HEK293 (cell line): Measurements from ENCODE around the gene CNP.

Source experiments
- CTCF ChIA-PET: fragments of 350-600 bp; formaldehyde crosslinking; extraction: SDS; loops from one replicate; lab custom pipeline; 2021; ENCODE audit warnings: antibody characterized with exemption; lab: Yijun Ruan, JAX
- POLR2A ChIA-PET: fragments of 300-600 bp; formaldehyde crosslinking; extraction: SDS; loops from one replicate; lab custom pipeline; 2020; ENCODE audit warnings: antibody characterized with exemption, inconsistent platforms; lab: Yijun Ruan, JAX
- H3K27ac ChIP-seq: fragments of 200-500 bp; sonication (Bioruptor generic); 2 replicates; pipeline ENCODE4 v1.5.1; 2014; ENCODE audit warnings: low read depth, low read length, control low read depth, inconsistent platforms; ENCODE audit errors: extremely low read depth
- H3K36me3 ChIP-seq, 2 experiments: fragments of 200-500 bp in 1 of 2; sonication (Bioruptor generic) in 1 of 2; 1 replicate in 1 of 2; 2 replicates in 1 of 2; pipeline ENCODE4 v1.5.1; 2014 to 2017; ENCODE audit warnings: inconsistent platforms in 2 of 2, low read length in 2 of 2; ENCODE audit not compliant: control insufficient read depth in 2 of 2, insufficient read depth in 1 of 2
- H3K4me1 ChIP-seq: fragments of 200-500 bp; sonication (Bioruptor generic); 2 replicates; pipeline ENCODE4 v1.5.1; 2014; ENCODE audit warnings: mild to moderate bottlenecking, low read length, inconsistent platforms; ENCODE audit not compliant: control insufficient read depth, insufficient read depth
- H3K4me3 ChIP-seq: 2 replicates; pipeline ENCODE4 v1.5.1; 2011; ENCODE audit warnings: low read depth, mild to moderate bottlenecking, control low read depth, low read length, moderate library complexity
- H3K9me3 ChIP-seq: fragments of 200-500 bp; sonication (Bioruptor generic); 2 replicates; pipeline ENCODE4 v1.5.1; 2014; ENCODE audit warnings: low read depth, low read length, inconsistent platforms; ENCODE audit not compliant: control insufficient read depth, insufficient read depth
- MEIS1 ChIP-seq: sonication (generic); formaldehyde crosslinking; IDR thresholded peaks from 2 replicates; pipeline ENCODE4 v1.8.1; 2022; ENCODE audit warnings: missing genetic modification reagents, mild to moderate bottlenecking, borderline replicate concordance
- SCRT2 ChIP-seq: fragments of 450-650 bp; formaldehyde crosslinking; IDR thresholded peaks from 2 replicates; pipeline ENCODE4 v1.5.1; 2016; ENCODE audit warnings: missing biosample characterization, missing genetic modification characterization
- ZBTB1 ChIP-seq: fragments of 450-650 bp; formaldehyde crosslinking; IDR thresholded peaks from 2 replicates; pipeline ENCODE4 v1.5.1; 2016; ENCODE audit warnings: missing biosample characterization, missing genetic modification characterization
- ZBTB17 ChIP-seq: fragments of 450-650 bp; formaldehyde crosslinking; IDR thresholded peaks from 2 replicates; pipeline ENCODE4 v1.5.1; 2016; ENCODE audit warnings: missing biosample characterization, missing genetic modification characterization
- ZBTB21 ChIP-seq: fragments of 450-650 bp; formaldehyde crosslinking; IDR thresholded peaks from 2 replicates; pipeline ENCODE4 v1.5.1; 2017; ENCODE audit warnings: missing biosample characterization, missing genetic modification characterization
- ZFP41 ChIP-seq: fragments of 450-650 bp; formaldehyde crosslinking; IDR thresholded peaks from 2 replicates; pipeline ENCODE4 v1.5.1; 2016; ENCODE audit warnings: missing biosample characterization, missing genetic modification characterization, borderline replicate concordance
- ZNF146 ChIP-seq: fragments of 450-650 bp; formaldehyde crosslinking; IDR thresholded peaks from 2 replicates; pipeline ENCODE4 v1.5.1; 2016; ENCODE audit warnings: missing biosample characterization, missing genetic modification characterization
- ZNF16 ChIP-seq: fragments of 450-650 bp; formaldehyde crosslinking; IDR thresholded peaks from 2 replicates; pipeline ENCODE4 v1.5.1; 2016; ENCODE audit warnings: low read depth, missing biosample characterization, missing genetic modification characterization
- ZNF221 ChIP-seq: fragments of 450-650 bp; formaldehyde crosslinking; IDR thresholded peaks from 2 replicates; pipeline ENCODE4 v1.5.1; 2017; ENCODE audit warnings: missing biosample characterization, missing genetic modification characterization, borderline replicate concordance
- ZNF23 ChIP-seq: fragments of 450-650 bp; formaldehyde crosslinking; IDR thresholded peaks from 2 replicates; pipeline ENCODE4 v1.5.1; 2016; ENCODE audit warnings: missing biosample characterization, missing genetic modification characterization, borderline replicate concordance
- ZNF24 ChIP-seq: fragments of 450-650 bp; formaldehyde crosslinking; IDR thresholded peaks from 2 replicates; pipeline ENCODE4 v1.5.1; 2016; ENCODE audit warnings: missing biosample characterization, missing genetic modification characterization
- ZNF394 ChIP-seq: fragments of 450-650 bp; formaldehyde crosslinking; IDR thresholded peaks from 2 replicates; pipeline ENCODE4 v1.5.1; 2016; ENCODE audit warnings: missing biosample characterization, missing genetic modification characterization, mild to moderate bottlenecking, moderate library complexity, borderline replicate concordance
- ZNF404 ChIP-seq: fragments of 450-650 bp; formaldehyde crosslinking; IDR thresholded peaks from 2 replicates; pipeline ENCODE4 v1.5.1; 2017; ENCODE audit warnings: missing biosample characterization, missing genetic modification characterization
- ZNF416 ChIP-seq: fragments of 450-650 bp; formaldehyde crosslinking; IDR thresholded peaks from 2 replicates; pipeline ENCODE4 v1.5.1; 2016; ENCODE audit warnings: missing biosample characterization, missing genetic modification characterization
- ZNF510 ChIP-seq: fragments of 450-650 bp; formaldehyde crosslinking; IDR thresholded peaks from 2 replicates; pipeline ENCODE4 v1.5.1; 2018; ENCODE audit warnings: mild to moderate bottlenecking, missing genetic modification characterization, missing biosample characterization; ENCODE audit not compliant: insufficient replicate concordance
- ZNF521 ChIP-seq: fragments of 450-650 bp; formaldehyde crosslinking; IDR thresholded peaks from 2 replicates; pipeline ENCODE4 v1.5.1; 2017; ENCODE audit warnings: missing biosample characterization, mild to moderate bottlenecking, missing genetic modification characterization
- ZNF561 ChIP-seq: fragments of 450-650 bp; IDR thresholded peaks from 2 replicates; pipeline ENCODE4 v1.5.1; 2018; ENCODE audit warnings: missing biosample characterization, missing genetic modification characterization, borderline replicate concordance
- ZNF585B ChIP-seq: fragments of 450-650 bp; formaldehyde crosslinking; IDR thresholded peaks from 2 replicates; pipeline ENCODE4 v1.5.1; 2016; ENCODE audit warnings: missing biosample characterization, missing genetic modification characterization
- ZNF600 ChIP-seq: fragments of 450-650 bp; formaldehyde crosslinking; IDR thresholded peaks from 2 replicates; pipeline ENCODE4 v1.5.1; 2016; ENCODE audit warnings: missing biosample characterization, missing genetic modification characterization
- ZNF629 ChIP-seq: fragments of 450-650 bp; formaldehyde crosslinking; IDR thresholded peaks from 2 replicates; pipeline ENCODE4 v1.5.1; 2017; ENCODE audit warnings: missing biosample characterization, missing genetic modification characterization
- ZNF791 ChIP-seq: fragments of 450-650 bp; formaldehyde crosslinking; IDR thresholded peaks from 2 replicates; pipeline ENCODE4 v1.5.1; 2016; ENCODE audit warnings: missing biosample characterization, missing genetic modification characterization
- ZNF843 ChIP-seq: fragments of 450-650 bp; formaldehyde crosslinking; IDR thresholded peaks from 2 replicates; pipeline ENCODE4 v1.5.1; 2016; ENCODE audit warnings: missing biosample characterization, missing genetic modification characterization
- ZSCAN16 ChIP-seq: fragments of 450-650 bp; formaldehyde crosslinking; IDR thresholded peaks from 2 replicates; pipeline ENCODE4 v1.5.1; 2016; ENCODE audit warnings: missing biosample characterization, missing genetic modification characterization
- TF ChIP-seq, protein P1 (sequence below): fragments of 450-650 bp; formaldehyde crosslinking; IDR thresholded peaks from 2 replicates; pipeline ENCODE4 v1.5.1; 2016; ENCODE audit warnings: missing biosample characterization, missing genetic modification characterization
- TF ChIP-seq, protein P2 (sequence below): fragments of 450-650 bp; formaldehyde crosslinking; IDR thresholded peaks from 2 replicates; pipeline ENCODE4 v1.5.1; 2017; ENCODE audit warnings: missing biosample characterization, missing genetic modification characterization
- TF ChIP-seq, protein P3 (sequence below): fragments of 450-650 bp; formaldehyde crosslinking; IDR thresholded peaks from 2 replicates; pipeline ENCODE4 v1.5.1; 2017; ENCODE audit warnings: missing biosample characterization, mild to moderate bottlenecking, missing genetic modification characterization, moderate library complexity
- TF ChIP-seq, protein P4 (sequence below): fragments of 450-650 bp; formaldehyde crosslinking; IDR thresholded peaks from 2 replicates; pipeline ENCODE4 v1.5.1; 2016; ENCODE audit warnings: missing biosample characterization, missing genetic modification characterization
- TF ChIP-seq, protein P5 (sequence below): fragments of 450-650 bp; formaldehyde crosslinking; IDR thresholded peaks from 2 replicates; pipeline ENCODE4 v1.5.1; 2016; ENCODE audit warnings: missing biosample characterization, missing genetic modification characterization

The CNP gene

DNA sequence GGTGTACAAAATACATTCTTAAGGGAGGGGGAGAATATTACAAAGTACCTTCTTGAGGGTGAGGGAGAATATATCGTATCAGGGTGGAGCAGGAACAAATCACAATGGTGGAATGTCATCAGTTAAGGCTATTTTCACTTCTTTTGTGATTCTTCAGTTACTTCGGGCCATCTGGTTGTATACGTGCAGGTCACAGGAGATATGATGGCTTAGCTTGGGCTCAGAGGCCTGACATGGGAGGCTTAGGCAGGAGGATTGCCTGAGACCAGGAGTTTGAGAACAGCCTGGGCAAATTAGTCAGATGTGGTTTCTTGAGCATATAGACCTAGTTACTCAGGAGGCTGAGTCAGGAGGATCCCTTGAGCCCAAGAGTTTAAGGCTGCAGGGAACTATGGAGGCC, 23.1 kb upstream of the CNP start:
- ChIA-PET POLR2A (no interaction called here), CTCF (interaction anchor here (0.7 to 1.6 kb wide), 2 partner anchors 10 to 196 kb away, joined by 4 read pairs; no protein-coding TSS in a partner anchor)
- H3K27ac ChIP-seq = no peak overlapping the region
- no peak overlapping the region for H3K4me3 ChIP-seq
- TF ChIP-seq, protein P1, sequence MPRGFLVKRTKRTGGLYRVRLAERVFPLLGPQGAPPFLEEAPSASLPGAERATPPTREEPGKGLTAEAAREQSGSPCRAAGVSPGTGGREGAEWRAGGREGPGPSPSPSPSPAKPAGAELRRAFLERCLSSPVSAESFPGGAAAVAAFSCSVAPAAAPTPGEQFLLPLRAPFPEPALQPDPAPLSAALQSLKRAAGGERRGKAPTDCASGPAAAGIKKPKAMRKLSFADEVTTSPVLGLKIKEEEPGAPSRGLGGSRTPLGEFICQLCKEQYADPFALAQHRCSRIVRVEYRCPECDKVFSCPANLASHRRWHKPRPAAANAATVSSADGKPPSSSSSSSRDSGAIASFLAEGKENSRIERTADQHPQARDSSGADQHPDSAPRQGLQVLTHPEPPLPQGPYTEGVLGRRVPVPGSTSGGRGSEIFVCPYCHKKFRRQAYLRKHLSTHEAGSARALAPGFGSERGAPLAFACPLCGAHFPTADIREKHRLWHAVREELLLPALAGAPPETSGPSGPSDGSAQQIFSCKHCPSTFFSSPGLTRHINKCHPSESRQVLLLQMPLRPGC = no peak
- no peak for TF ChIP-seq ZNF521 (tag by site-specific recombination)
- TF ChIP-seq ZNF16 (tag by site-specific recombination) = no peak
- TF ChIP-seq ZNF585B = no peak
- TF ChIP-seq ZNF791 (tag by site-specific recombination) = no peak
- TF ChIP-seq, protein P2, sequence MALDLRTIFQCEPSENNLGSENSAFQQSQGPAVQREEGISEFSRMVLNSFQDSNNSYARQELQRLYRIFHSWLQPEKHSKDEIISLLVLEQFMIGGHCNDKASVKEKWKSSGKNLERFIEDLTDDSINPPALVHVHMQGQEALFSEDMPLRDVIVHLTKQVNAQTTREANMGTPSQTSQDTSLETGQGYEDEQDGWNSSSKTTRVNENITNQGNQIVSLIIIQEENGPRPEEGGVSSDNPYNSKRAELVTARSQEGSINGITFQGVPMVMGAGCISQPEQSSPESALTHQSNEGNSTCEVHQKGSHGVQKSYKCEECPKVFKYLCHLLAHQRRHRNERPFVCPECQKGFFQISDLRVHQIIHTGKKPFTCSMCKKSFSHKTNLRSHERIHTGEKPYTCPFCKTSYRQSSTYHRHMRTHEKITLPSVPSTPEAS = no peak
- no peak for TF ChIP-seq ZNF394 (tag by site-specific recombination)
- TF ChIP-seq ZNF221 (tag by site-specific recombination) = no peak
- TF ChIP-seq, protein P3, sequence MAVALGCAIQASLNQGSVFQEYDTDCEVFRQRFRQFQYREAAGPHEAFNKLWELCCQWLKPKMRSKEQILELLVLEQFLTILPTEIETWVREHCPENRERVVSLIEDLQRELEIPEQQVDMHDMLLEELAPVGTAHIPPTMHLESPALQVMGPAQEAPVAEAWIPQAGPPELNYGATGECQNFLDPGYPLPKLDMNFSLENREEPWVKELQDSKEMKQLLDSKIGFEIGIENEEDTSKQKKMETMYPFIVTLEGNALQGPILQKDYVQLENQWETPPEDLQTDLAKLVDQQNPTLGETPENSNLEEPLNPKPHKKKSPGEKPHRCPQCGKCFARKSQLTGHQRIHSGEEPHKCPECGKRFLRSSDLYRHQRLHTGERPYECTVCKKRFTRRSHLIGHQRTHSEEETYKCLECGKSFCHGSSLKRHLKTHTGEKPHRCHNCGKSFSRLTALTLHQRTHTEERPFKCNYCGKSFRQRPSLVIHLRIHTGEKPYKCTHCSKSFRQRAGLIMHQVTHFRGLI (tag by site-specific recombination) = no peak
- no peak for TF ChIP-seq ZNF24
- no peak for TF ChIP-seq MEIS1 (CRISPR knock-in tag)
- TF ChIP-seq ZSCAN16 (tag by site-specific recombination) = no peak
- TF ChIP-seq SCRT2 = no peak
- TF ChIP-seq ZNF561 (tag by site-specific recombination) = no peak
- no peak for TF ChIP-seq ZNF843 (tag by site-specific recombination)
- no peak for TF ChIP-seq ZNF146 (tag by site-specific recombination)
- no peak for TF ChIP-seq ZNF23 (tag by site-specific recombination)
- TF ChIP-seq ZNF510 (tag by site-specific recombination) = no peak
- peaks cover 0 to 5% of the 10 kb centered on the region in 2 experiments; a peak in 2 of 3 replicates for H3K36me3 ChIP-seq
- no peaks in the 10 kb centered on the region for H3K4me1 ChIP-seq
- no peaks in the 10 kb centered on the region for H3K9me3 ChIP-seq

DNA sequence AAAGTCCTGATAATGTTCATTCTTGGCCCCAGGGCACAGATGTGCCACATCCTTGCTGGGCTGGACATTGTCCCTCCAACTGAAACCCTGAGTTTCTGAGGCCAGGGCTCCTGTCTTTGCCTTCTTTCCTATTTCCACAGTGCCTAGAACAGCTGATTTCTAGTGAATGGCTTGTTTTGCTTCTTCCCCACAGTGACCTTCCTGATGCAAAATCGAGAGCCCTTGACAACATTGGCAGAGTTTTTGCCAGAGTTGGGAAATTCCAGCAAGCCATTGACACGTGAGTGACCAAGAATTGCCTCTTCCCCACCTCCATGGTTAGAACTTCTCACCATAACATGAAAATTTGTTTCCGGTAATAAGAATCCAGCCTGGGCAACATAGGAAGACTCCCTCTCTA, 21.7 kb upstream of the CNP start:
- no peaks in the 10 kb centered on the region for H3K9me3 ChIP-seq
- H3K27ac ChIP-seq = no peak overlapping the region
- no peak overlapping the region for H3K4me3 ChIP-seq
- POLR2A ChIA-PET = interaction anchor here (1.0 to 1.3 kb wide), 2 partner anchors 12 to 26 kb away, joined by 3 to 4 read pairs; partner anchors contain the start of gene ACLY
- H3K4me1 ChIP-seq = no peaks in the 10 kb centered on the region
- H3K36me3 ChIP-seq = peaks cover 0 to 7% of the 10 kb centered on the region in 2 experiments; a peak in 2 of 3 replicates
- CTCF ChIA-PET = no interaction called here
- TF ChIP-seq, protein P4, sequence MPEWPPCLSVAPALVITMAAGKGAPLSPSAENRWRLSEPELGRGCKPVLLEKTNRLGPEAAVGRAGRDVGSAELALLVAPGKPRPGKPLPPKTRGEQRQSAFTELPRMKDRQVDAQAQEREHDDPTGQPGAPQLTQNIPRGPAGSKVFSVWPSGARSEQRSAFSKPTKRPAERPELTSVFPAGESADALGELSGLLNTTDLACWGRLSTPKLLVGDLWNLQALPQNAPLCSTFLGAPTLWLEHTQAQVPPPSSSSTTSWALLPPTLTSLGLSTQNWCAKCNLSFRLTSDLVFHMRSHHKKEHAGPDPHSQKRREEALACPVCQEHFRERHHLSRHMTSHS (tag by site-specific recombination) = no peak
- TF ChIP-seq ZSCAN16 (tag by site-specific recombination) (no peak), ZNF600 (tag by site-specific recombination) (no peak), MEIS1 (CRISPR knock-in tag) (no peak), ZBTB17 (no peak), ZNF416 (no peak), ZNF629 (tag by site-specific recombination) (no peak), ZFP41 (tag by site-specific recombination) (no peak), ZBTB21 (tag by site-specific recombination) (no peak), ZBTB1 (tag by site-specific recombination) (no peak), ZNF404 (tag by site-specific recombination) (no peak)
- TF ChIP-seq, protein P5, sequence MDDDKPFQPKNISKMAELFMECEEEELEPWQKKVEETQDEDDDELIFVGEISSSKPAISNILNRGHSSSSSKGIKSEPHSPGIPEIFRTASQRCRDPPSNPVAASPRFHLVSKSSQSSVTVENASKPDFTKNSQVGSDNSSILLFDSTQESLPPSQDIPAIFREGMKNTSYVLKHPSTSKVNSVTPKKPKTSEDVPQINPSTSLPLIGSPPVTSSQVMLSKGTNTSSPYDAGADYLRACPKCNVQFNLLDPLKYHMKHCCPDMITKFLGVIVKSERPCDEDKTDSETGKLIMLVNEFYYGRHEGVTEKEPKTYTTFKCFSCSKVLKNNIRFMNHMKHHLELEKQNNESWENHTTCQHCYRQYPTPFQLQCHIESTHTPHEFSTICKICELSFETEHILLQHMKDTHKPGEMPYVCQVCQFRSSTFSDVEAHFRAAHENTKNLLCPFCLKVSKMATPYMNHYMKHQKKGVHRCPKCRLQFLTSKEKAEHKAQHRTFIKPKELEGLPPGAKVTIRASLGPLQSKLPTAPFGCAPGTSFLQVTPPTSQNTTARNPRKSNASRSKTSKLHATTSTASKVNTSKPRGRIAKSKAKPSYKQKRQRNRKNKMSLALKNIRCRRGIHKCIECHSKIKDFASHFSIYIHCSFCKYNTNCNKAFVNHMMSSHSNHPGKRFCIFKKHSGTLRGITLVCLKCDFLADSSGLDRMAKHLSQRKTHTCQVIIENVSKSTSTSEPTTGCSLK (tag by site-specific recombination) = no peak
- TF ChIP-seq, protein P2 = no peak
